Pericardium fibroblast (primary cell): Measurements from ENCODE around the gene ZNF136. TPM values are rescaled to one million over a fixed set of nuclear protein-coding genes. Genes with fewer than 3 reads are reported as not detected.

Source experiments
- total RNA-seq: library from RNA; depleted of rRNA; stranded (reverse); fragments of >200 nt; gene quantifications from 2 replicates; pipeline ENCODE4 v1.2.3, GENCODE V29; 2015

The ZNF136 gene
- 4.6 and 6.6 TPM in 2 replicates for total RNA-seq

GRCh38 chr19:12162882-12163806, at the start of gene ZNF136:
Gene ZNF136 (plus strand): TSS chr19:12163096. CDS start chr19:12163204, 108 bp downstream.

GRCh38 chr19:12139885-12140544, 22.9 kb upstream of the ZNF136 start, which contains the start of gene ZNF20:
Gene ZNF20 (minus strand): TSS chr19:12140350. CDS start chr19:12140182, 168 bp downstream.

GRCh38 chr19:12156223-12157058, 6.5 kb upstream of the ZNF136 start, which contains the start of gene ZNF625:
Gene ZNF625 (minus strand): TSS chr19:12156734. CDS start chr19:12156558, 176 bp downstream.

Other genes with a start within 250 kb of the ZNF136 start
- gene ZNF700, start 238.0 kb upstream of the ZNF136 start, total RNA-seq, result 3.1 and 4.9 TPM in 2 replicates
- 0.85 and 1.6 TPM in 2 replicates for gene ZNF763, start 198.1 kb upstream of the ZNF136 start, total RNA-seq
- gene ZNF433, start 127.4 kb upstream of the ZNF136 start, total RNA-seq, result 2.3 and 3.8 TPM in 2 replicates
- gene ZNF878, start 110.1 kb upstream of the ZNF136 start, total RNA-seq, result not detected in 2 replicates
- 3.7 and 5.4 TPM in 2 replicates for gene ZNF844, start 98.4 kb upstream of the ZNF136 start, total RNA-seq
- 3.3 and 12.5 TPM in 2 replicates for gene ZNF20, start 22.7 kb upstream of the ZNF136 start, total RNA-seq
- 0.26 and 5.8 TPM in 2 replicates for gene ZNF625, start 6.4 kb upstream of the ZNF136 start, total RNA-seq
- gene ZNF44, start 131.8 kb downstream of the ZNF136 start, total RNA-seq, result 2.0 and 3.6 TPM in 2 replicates
- 3.7 and 4.4 TPM in 2 replicates for gene ZNF563, start 170.5 kb downstream of the ZNF136 start, total RNA-seq
- 0.17 and 0.70 TPM in 2 replicates for gene ZNF442, start 202.6 kb downstream of the ZNF136 start, total RNA-seq
- gene ZNF799, start 238.2 kb downstream of the ZNF136 start, total RNA-seq, result 0.85 and 2.6 TPM in 2 replicates